ENCODE data around the gene PUS7L.
"Not testable (repeated sequence)": the region's sequence is repeated elsewhere in the genome, so short reads cannot be mapped to it uniquely, and the experiment has no call there.

The PUS7L gene

DNA sequence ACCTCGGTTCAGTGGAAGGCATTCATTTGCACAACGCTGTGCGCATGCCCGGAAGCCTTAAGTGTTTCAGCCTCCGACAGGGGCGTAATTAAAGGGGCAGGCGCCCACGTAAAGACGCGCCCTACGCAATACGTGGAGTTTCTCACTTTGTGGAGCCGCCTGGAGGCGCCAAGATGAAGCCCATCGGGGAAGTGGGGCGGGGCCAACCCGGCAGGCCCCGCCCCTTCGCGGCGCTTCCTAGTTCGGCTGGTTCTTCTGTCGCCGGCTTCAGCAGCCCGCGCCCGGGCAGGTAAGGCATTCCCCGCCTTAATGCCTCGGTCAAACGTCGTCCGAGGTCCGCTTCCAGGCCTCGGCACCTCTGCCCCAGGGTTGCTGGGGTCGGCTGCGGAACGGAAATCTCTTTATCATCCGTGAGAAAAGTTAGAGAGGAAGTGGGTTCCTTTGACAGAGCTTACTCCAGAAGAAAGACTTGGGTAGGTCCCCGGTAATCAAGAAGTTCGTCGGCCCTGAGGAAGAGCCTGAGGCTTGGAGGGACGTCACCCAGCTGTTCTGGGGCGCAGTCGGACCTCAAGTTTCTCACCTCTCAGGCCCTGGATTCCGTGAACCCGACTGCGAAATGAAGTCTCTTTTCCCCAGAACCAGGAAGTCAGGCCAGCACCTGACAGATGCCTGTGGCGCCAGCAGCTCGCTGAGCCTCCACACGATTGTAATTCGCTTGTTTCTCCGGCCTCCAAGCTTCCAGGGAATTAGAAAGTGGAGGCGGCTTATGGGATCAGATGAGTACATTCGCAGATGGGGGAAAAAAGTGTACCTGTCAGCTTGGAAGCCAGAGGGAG is at the start of gene PUS7L, which contains the start of gene IRAK4:
Gene PUS7L, minus strand, starts transcription at position 63 of the 836 bp plus-strand sequence. CDS start 3,545 bp downstream, outside the sequence.
Gene IRAK4, plus strand, starts transcription at position 224 of the 836 bp plus-strand sequence. CDS start 9,161 bp downstream, outside the sequence.
- peak; percentile 90 to 92 for DNase-seq (ENCODE audit: low read depth in 2 of 2, low spot score in 1 of 2)

GRCh38 chr12:43807386-43807785 is 48.8 kb upstream of the PUS7L start:
- no peak for DNase-seq (ENCODE audit: low read depth in 2 of 2, low spot score in 1 of 2)

DNA sequence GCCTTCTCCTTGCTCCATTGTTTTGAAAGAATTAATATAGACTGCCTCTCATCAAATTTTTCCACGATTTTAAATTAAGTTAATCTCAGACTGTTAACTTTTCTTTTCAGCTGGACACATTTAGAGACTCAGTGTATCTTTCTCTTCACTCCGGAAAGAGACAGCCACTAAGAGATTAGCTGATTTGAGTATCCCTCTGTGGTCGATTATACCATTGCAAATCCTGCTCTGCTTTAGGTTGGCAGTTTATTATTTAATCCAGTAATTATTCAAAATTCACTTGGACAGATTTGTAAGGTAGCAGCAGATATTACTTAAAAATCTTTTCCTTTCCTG is 48.1 kb upstream of the PUS7L start:
- DNase-seq (ENCODE audit: low read depth in 2 of 2, low spot score in 1 of 2) = no peak

DNA sequence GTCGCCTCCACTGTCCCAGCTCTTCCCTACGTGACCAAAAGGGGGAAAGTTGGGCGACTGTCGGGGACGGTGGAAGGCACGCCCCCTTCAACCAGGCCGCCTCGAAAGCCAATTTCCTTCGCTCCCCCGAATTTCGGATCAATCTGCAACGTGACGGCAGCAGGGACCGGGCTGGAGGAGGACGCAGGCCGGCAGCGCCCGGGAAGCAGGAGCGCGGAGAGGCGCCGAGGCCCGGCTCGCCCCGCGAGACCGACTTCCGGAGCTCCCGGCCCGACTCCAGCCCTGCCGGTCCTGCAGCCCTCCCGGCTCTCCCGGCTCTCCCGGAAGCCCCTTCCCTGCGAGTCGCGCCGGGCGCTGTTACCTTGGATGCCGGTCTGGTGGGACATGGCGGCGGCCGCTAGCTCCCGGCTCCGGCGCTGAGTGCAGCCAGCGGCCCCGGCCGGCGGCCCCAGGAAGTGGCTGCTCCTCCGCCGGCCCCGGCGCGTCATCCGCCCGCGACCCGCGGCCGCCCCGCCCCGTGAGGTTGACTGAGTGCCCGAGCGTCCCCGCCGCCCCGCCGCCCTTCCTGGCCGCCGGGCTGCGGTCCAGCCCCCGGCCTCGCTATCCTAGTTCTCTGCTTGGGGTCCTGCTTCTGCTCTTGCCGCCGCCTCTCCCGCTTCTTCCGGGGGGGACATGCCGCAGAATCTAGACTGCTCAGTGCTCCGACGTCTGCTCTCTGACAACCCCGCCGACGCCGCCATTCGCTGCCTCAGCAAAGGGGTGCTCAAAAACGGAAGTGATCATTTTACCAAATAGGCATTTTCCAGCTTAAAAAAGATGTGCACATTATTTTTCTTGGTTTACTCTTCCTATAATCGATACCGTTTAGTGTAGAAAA is 47.5 kb upstream of the PUS7L start, which contains the start of gene TWF1:
Gene TWF1, minus strand, starts transcription at position 458 of the 877 bp plus-strand sequence. Its CDS starts 72 bp downstream, at position 386.
- peak; percentile 61 to 73 for DNase-seq (ENCODE audit: low read depth in 2 of 2, low spot score in 1 of 2)

DNA sequence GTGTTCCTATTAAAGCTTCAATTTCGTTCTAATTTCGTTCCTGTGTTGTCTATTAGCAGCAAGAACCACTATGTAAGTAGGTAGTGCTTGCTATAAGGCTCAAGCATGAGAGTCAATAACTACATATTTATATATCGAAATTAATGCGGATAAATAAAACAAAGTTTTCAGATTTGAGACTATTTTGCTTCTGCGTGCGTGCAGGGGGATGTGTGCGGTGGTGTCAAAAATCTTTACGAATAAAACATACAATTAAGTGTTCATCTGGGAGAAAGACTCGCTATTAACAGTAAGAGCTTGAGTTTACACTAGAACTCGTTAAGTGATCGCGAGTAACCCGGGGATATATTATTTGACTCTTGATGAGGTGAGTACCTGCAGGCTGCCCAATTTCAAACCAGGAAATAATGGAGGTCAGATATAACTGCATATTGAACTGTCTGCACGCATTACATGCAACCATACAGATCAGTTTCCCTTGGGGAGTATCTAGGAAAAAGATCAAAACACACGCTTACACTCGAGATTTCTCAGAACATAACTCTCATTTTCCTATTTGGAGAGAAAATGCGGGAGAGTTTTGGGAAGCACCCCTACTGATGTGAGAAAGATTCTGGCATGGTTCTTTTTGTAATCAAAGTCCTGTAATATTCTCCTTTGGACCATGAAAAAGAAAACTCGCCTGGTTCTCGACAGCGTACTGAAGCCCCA is 46.7 kb upstream of the PUS7L start:
- DNase-seq (ENCODE audit: low read depth in 2 of 2, low spot score in 1 of 2) = no peak

DNA sequence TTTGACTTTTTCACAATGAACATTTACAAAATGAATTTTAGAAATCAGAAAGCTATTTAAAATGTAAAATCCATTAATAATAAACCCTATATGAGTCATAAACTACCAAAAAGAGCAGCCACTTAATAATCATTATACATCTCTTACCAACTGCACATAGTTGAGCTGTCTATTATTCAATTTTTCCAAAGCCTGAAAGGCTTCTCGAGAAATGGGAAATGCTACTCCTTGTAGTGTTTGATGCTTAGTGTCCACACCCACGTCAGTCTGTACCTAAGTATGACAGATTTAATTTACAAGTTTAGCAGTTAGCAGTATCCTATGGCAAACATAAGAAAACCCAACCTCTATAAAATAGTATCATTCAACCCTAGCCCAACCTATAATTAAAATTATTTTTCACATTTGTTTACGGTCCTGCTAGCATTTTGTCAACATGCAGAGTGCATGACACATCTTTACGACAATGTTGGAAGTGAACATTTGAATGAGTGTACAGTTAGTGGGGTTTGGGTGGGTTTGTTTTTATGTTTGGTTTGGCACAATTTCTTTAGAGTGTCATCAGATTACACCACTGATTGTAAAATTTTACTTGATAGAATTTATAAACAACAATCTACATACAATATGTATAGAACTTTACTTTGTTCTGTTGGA is 39.1 kb upstream of the PUS7L start:
- no peak for DNase-seq (ENCODE audit: low read depth in 2 of 2, low spot score in 1 of 2)

- no peak for DNase-seq (ENCODE audit: low read depth in 2 of 2, low spot score in 1 of 2)
These were observed 37.2 kb upstream of the PUS7L start for GRCh38 chr12:43795716-43796280.

- no peak for DNase-seq (ENCODE audit: low read depth in 2 of 2, low spot score in 1 of 2)
These were observed 31.4 kb upstream of the PUS7L start for GRCh38 chr12:43789941-43790340.

GRCh38 chr12:43786899-43787693 is 28.5 kb upstream of the PUS7L start:
- DNase-seq (ENCODE audit: low read depth in 2 of 2, low spot score in 1 of 2) = no peak

- no peak for DNase-seq (ENCODE audit: low read depth in 2 of 2, low spot score in 1 of 2)
These were observed 17.9 kb upstream of the PUS7L start for GRCh38 chr12:43776498-43776897.

- DNase-seq (ENCODE audit: low read depth in 2 of 2, low spot score in 1 of 2) = no peak
These were observed 7.7 kb upstream of the PUS7L start for GRCh38 chr12:43766291-43766690.

DNA sequence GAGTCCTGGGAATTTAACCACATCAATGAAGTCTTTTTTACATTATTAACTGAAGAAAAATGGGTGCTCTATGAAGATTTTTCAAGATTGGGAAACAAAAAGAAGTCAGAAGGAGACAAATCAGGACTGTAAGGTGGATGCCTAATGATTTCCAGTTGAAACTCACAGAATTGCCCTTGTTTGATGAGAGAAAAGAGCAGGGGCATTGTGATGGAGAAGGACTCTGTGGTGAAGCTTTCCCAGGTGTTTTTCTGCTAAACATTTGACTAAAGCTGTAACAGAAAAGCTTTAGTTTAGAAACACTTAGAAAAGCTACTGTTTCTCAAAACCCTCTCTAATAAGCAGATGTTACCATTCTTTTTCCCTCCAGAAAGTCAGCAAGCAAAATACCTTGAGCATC is 5.9 kb upstream of the PUS7L start:
- DNase-seq (ENCODE audit: low read depth in 2 of 2, low spot score in 1 of 2) = no peak

DNA sequence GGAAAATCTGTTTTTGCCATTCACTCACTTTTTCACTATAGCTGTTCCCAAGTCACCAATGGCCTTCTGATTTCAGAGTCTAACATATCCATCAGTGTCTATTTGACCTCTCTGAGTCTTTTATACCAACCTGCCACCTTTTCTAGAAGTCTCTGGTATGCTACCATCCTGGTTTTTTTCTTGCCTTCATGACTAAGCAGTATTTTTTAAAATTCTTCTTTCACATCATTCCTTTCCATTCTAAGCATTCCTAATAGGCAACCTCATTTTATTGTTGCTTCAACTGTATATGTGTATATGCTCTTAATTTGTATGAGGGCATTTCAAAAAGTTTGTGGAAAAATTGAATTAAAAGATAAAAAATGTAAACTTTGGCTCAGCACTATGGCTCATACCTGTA is 5.2 kb upstream of the PUS7L start:
- DNase-seq (ENCODE audit: low read depth in 2 of 2, low spot score in 1 of 2) = no peak

DNA sequence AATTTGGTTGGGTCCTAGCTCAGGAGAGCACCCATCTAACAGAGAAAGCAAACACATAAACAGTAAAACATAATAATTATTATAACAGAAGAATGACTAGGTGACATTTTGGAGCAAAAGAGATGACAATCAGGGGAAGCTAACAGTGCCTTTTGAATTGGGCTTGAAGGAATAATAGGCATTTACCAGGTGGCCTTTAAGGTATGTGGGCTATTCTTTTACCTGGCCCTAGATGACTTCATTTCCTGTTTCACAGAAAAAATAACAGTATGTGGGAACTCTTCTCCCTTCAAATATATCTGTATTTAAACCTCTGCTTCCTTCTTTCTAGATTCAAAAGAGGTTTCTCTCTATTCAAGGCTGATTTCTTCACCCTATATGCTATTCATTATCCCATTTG is 4.0 kb upstream of the PUS7L start:
- no peak for DNase-seq (ENCODE audit: low read depth in 2 of 2, low spot score in 1 of 2)

DNA sequence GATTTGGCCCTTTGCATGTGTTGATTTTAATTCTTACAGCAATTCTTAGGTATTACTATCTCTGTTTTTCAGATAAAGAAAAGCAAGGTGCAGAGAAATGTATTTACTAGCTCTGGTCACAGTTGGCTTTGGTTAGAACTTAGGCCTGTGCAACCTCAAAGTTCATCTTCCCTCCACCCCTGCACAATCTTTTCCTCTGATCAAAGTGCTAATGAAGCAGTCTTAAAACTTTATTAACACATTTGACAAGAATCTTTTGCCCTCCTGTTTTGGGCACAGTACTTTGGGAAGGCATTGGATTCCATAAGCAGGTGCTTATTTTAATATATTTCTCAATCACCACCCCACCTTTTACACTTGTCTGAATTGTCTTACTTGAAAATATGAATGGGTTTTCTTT is 2.9 kb upstream of the PUS7L start:
- no peak for DNase-seq (ENCODE audit: low read depth in 2 of 2, low spot score in 1 of 2)

GRCh38 chr12:43760396-43760795 is 1.8 kb upstream of the PUS7L start:
- no peak for DNase-seq (ENCODE audit: low read depth in 2 of 2, low spot score in 1 of 2)

DNA sequence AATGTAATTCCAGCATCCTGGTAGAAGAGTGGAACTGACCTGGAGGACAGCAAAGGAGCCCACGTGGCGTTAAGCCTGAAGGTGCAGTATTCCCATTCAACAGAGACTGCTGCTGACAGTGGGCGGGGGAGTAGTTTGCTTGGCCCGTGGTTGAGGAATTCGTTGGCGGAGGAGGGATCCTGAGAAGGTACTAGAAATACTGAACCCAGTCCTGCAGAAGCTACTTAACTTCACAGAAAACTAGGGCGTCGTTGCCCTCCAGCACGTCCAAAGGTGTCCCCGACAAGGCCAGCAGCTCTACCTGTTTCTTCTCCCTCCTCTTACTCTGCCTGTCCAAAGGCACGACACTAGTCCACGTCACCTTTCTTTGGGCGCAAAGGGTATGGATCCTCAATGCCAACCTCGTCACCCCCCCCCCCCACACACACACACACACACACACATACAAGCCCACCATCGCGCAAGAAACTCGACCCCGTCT is 303 bp downstream of the PUS7L start:
- DNase-seq (ENCODE audit: low read depth in 2 of 2, low spot score in 1 of 2) = no peak

- DNase-seq (ENCODE audit: low read depth in 2 of 2, low spot score in 1 of 2) = no peak
These were observed 4.6 kb downstream of the PUS7L start for GRCh38 chr12:43754015-43754414.

DNA sequence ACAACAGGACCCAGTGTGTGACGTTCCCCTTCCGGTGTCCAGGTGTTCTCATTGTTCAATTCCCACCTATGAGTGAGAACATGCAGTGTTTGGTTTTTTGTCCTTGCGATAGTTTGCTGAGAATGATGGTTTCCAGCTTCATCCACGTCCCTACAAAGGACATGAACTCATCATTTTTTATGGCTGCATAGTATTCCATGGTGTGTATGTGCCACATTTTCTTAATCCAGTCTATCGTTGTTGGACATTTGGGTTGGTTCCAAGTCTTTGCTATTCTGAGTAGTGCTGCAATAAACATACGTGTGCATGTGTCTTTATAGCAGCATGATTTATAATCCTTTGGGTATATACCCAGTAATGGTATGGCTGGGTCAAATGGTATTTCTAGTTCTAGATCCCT is 7.2 kb downstream of the PUS7L start:
- not testable (repeated sequence) for DNase-seq (ENCODE audit: low read depth in 2 of 2, low spot score in 1 of 2)

DNA sequence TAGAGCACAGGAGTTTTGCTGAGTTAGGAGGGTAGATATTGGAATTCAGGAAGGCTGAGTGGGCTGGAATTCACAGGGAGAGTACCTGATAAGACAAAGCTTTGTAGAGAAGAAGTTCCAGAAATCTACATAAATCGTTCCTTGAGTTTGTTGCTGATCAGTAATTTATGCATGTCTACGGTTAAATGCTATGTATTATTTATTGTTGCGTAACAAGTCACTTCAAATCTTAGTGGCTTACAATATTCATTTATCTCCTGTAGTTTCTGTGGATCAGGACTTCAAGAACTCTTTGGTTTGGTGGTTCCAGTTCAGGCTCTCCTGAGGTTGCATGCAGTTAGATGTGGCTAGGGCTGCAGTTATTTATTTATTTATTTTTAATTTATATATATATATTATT is 7.8 kb downstream of the PUS7L start:
- DNase-seq (ENCODE audit: low read depth in 2 of 2, low spot score in 1 of 2) = no peak

Measured in stimulated activated CD8-positive, alpha-beta memory T cell treated with anti-CD3 and anti-CD28 coated beads, Interleukin-4, amount 100 ng/mL, for 4 hours (primary cell).